WTC11 (cell line): ENCODE results near the gene MASP1. TPM values are rescaled to one million over a fixed set of nuclear protein-coding genes. Genes with fewer than 3 reads are reported as not detected.

Experiments
- ATAC-seq: fragments of 200-7000 bp; cut with Tn5 transposase; 2 replicates; pipeline ENCODE4 v1.10.0; 2021; ENCODE audit warnings: mild to moderate bottlenecking, moderate library complexity
- CTCF ChIA-PET: fragments of 300-600 bp; sonication (Branson Sonifier 250); formaldehyde crosslinking; loops from one replicate; lab custom pipeline; 2021; ENCODE audit warnings: antibody characterized with exemption; lab: Charles Lee
- POLR2A ChIA-PET: fragments of 350-600 bp; sonication (Branson Sonifier 250); formaldehyde crosslinking; loops from one replicate; lab custom pipeline; 2021; ENCODE audit warnings: antibody characterized with exemption; lab: Charles Lee
- DNase-seq: peaks from one replicate; pipeline ENCODE4 v3.0.0; 2021; ENCODE audit warnings: low spot score
- H3K27ac Mint-ChIP-seq: 2 replicates; pipeline ENCODE4 v1.8.0; 2021; ENCODE audit warnings: mixed read lengths
- H3K27me3 Mint-ChIP-seq: 2 replicates; pipeline ENCODE4 v1.8.0; 2021; ENCODE audit warnings: low read depth, mild to moderate bottlenecking, moderate library complexity, mixed read lengths
- H3K36me3 Mint-ChIP-seq: 2 replicates; pipeline ENCODE4 v1.8.0; 2021; ENCODE audit warnings: mixed read lengths
- H3K4me1 Mint-ChIP-seq: 2 replicates; pipeline ENCODE4 v1.8.0; 2022; ENCODE audit warnings: mixed read lengths
- H3K4me3 Mint-ChIP-seq: 2 replicates; pipeline ENCODE4 v1.8.0; 2021; ENCODE audit warnings: mild to moderate bottlenecking, moderate library complexity, mixed read lengths
- H3K9me3 Mint-ChIP-seq: 2 replicates; pipeline ENCODE4 v1.8.0; 2021; ENCODE audit warnings: mixed read lengths
- CREM ChIP-seq: sonication (generic); formaldehyde crosslinking; IDR thresholded peaks from 2 replicates; pipeline ENCODE4 v1.8.1; 2022; ENCODE audit warnings: mild to moderate bottlenecking, missing genetic modification reagents, moderate library complexity
- FOXK1 ChIP-seq: sonication (generic); formaldehyde crosslinking; IDR thresholded peaks from 2 replicates; pipeline ENCODE4 v1.8.0; 2022; ENCODE audit warnings: mild to moderate bottlenecking, moderate library complexity, missing genetic modification reagents
- NR3C1 ChIP-seq: sonication (generic); formaldehyde crosslinking; conservative IDR thresholded peaks from 2 replicates; pipeline ENCODE4 v1.8.1; 2023; ENCODE audit warnings: low read depth, mild to moderate bottlenecking, missing genetic modification reagents
- RELA ChIP-seq: sonication (generic); formaldehyde crosslinking; IDR thresholded peaks from 2 replicates; pipeline ENCODE4 v1.8.1; 2022; ENCODE audit warnings: missing genetic modification reagents, mild to moderate bottlenecking, borderline replicate concordance
- SMAD3 ChIP-seq: sonication (generic); formaldehyde crosslinking; IDR thresholded peaks from 2 replicates; pipeline ENCODE4 v1.8.0; 2022; ENCODE audit warnings: missing genetic modification reagents, mild to moderate bottlenecking, borderline replicate concordance
- SOX15 ChIP-seq: fragments of 250-450 bp; sonication (Bioruptor Pico); IDR thresholded peaks from 2 replicates; pipeline ENCODE4 v1.9.0; 2021; ENCODE audit warnings: mild to moderate bottlenecking
- TCF7 ChIP-seq: sonication (generic); formaldehyde crosslinking; IDR thresholded peaks from 2 replicates; pipeline ENCODE4 v1.8.0; 2022; ENCODE audit warnings: mild to moderate bottlenecking, low read depth, missing genetic modification reagents, moderate library complexity
- ZNF671 ChIP-seq: fragments of 250-450 bp; sonication (Bioruptor Pico); IDR thresholded peaks from 2 replicates; pipeline ENCODE4 v1.8.0; 2021; ENCODE audit warnings: mild to moderate bottlenecking
- total RNA-seq: library from RNA; stranded (reverse); gene quantifications from 3 replicates; pipeline ENCODE4 v1.2.3, GENCODE V29; 2021
- TF ChIP-seq, protein P1 (sequence below): sonication (generic); formaldehyde crosslinking; IDR thresholded peaks from 2 replicates; pipeline ENCODE4 v1.8.1; 2023; ENCODE audit warnings: mild to moderate bottlenecking, missing genetic modification reagents
- TF ChIP-seq, protein P2 (sequence below): sonication (generic); formaldehyde crosslinking; conservative IDR thresholded peaks from 2 replicates; pipeline ENCODE4 v1.8.1; 2023; ENCODE audit warnings: mild to moderate bottlenecking, low read depth, missing genetic modification reagents, moderate library complexity
- TF ChIP-seq, protein P3 (sequence below): fragments of 250-450 bp; sonication (Bioruptor Pico); IDR thresholded peaks from 2 replicates; pipeline ENCODE4 v2.1.2; 2022; ENCODE audit warnings: mild to moderate bottlenecking, moderate library complexity
- TF ChIP-seq, protein P4 (sequence below): sonication (generic); formaldehyde crosslinking; IDR thresholded peaks from 2 replicates; pipeline ENCODE4 v1.8.1; 2023; ENCODE audit warnings: mild to moderate bottlenecking, missing genetic modification reagents, moderate library complexity
- TF ChIP-seq, protein P5 (sequence below): fragments of 250-450 bp; sonication (Bioruptor Pico); IDR thresholded peaks from 2 replicates; pipeline ENCODE4 v1.9.0; 2021; ENCODE audit warnings: mild to moderate bottlenecking
- TF ChIP-seq, protein P6 (sequence below): sonication (generic); formaldehyde crosslinking; IDR thresholded peaks from 2 replicates; pipeline ENCODE4 v1.8.1; 2023; ENCODE audit warnings: mild to moderate bottlenecking, missing genetic modification reagents, moderate library complexity
- TF ChIP-seq, protein P7 (sequence below): fragments of 250-450 bp; sonication (Bioruptor Pico); IDR thresholded peaks from 2 replicates; pipeline ENCODE4 v1.8.0; 2021; ENCODE audit warnings: mild to moderate bottlenecking

Gene MASP1
- total RNA-seq, 1 experiment from 2014 or later, result 2.2 TPM

DNA sequence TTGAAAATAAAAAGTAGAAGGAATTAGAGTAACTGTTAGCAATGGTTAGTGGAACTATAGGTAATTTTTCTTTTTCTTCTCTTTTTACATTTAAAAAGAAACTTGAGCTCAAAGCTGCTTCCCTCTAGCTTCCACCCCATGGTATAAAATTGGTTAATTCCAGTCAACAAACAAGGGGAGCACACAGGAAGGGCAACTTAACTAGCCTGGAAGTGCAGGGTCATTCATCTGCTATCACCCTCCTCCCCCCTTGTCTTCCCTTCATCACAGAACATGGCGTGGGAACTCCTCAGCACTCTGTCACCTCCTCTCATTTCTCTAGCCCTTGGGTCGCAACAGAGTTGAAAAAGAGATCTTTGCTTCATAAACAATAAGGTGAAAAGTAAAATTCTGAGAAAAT, 20.0 kb downstream of the MASP1 start:
- Mint-ChIP-seq H3K9me3 (peaks cover 28% of the 10 kb centered on the region), H3K4me1 (peaks cover 34% of the 10 kb centered on the region), H3K36me3 (peaks cover 23% of the 10 kb centered on the region)
- POLR2A ChIA-PET, result no interaction called here
- TF ChIP-seq SOX15 (CRISPR knock-in tag) (no peak), CREM (CRISPR knock-in tag) (no peak), RELA (CRISPR knock-in tag) (no peak), ZNF671 (CRISPR knock-in tag) (no peak), NR3C1 (no peak), SMAD3 (CRISPR knock-in tag) (no peak)
- TF ChIP-seq, protein P1, sequence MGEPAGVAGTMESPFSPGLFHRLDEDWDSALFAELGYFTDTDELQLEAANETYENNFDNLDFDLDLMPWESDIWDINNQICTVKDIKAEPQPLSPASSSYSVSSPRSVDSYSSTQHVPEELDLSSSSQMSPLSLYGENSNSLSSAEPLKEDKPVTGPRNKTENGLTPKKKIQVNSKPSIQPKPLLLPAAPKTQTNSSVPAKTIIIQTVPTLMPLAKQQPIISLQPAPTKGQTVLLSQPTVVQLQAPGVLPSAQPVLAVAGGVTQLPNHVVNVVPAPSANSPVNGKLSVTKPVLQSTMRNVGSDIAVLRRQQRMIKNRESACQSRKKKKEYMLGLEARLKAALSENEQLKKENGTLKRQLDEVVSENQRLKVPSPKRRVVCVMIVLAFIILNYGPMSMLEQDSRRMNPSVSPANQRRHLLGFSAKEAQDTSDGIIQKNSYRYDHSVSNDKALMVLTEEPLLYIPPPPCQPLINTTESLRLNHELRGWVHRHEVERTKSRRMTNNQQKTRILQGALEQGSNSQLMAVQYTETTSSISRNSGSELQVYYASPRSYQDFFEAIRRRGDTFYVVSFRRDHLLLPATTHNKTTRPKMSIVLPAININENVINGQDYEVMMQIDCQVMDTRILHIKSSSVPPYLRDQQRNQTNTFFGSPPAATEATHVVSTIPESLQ, result no peak
- TF ChIP-seq, protein P2, sequence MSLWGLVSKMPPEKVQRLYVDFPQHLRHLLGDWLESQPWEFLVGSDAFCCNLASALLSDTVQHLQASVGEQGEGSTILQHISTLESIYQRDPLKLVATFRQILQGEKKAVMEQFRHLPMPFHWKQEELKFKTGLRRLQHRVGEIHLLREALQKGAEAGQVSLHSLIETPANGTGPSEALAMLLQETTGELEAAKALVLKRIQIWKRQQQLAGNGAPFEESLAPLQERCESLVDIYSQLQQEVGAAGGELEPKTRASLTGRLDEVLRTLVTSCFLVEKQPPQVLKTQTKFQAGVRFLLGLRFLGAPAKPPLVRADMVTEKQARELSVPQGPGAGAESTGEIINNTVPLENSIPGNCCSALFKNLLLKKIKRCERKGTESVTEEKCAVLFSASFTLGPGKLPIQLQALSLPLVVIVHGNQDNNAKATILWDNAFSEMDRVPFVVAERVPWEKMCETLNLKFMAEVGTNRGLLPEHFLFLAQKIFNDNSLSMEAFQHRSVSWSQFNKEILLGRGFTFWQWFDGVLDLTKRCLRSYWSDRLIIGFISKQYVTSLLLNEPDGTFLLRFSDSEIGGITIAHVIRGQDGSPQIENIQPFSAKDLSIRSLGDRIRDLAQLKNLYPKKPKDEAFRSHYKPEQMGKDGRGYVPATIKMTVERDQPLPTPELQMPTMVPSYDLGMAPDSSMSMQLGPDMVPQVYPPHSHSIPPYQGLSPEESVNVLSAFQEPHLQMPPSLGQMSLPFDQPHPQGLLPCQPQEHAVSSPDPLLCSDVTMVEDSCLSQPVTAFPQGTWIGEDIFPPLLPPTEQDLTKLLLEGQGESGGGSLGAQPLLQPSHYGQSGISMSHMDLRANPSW (CRISPR knock-in tag), result no peak
- TF ChIP-seq, protein P3, sequence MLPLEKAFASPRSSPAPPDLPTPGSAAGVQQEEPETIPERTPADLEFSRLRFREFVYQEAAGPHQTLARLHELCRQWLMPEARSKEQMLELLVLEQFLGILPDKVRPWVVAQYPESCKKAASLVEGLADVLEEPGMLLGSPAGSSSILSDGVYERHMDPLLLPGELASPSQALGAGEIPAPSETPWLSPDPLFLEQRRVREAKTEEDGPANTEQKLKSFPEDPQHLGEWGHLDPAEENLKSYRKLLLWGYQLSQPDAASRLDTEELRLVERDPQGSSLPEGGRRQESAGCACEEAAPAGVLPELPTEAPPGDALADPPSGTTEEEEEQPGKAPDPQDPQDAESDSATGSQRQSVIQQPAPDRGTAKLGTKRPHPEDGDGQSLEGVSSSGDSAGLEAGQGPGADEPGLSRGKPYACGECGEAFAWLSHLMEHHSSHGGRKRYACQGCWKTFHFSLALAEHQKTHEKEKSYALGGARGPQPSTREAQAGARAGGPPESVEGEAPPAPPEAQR (CRISPR knock-in tag), result no peak
- TF ChIP-seq, protein P4, sequence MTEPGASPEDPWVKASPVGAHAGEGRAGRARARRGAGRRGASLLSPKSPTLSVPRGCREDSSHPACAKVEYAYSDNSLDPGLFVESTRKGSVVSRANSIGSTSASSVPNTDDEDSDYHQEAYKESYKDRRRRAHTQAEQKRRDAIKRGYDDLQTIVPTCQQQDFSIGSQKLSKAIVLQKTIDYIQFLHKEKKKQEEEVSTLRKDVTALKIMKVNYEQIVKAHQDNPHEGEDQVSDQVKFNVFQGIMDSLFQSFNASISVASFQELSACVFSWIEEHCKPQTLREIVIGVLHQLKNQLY (CRISPR knock-in tag), result no peak
- TF ChIP-seq, all 79 proteins: peak for 0
- CTCF ChIA-PET, result interaction anchor here (1.0 kb wide), 1 partner anchor 51 kb away, joined by 3 read pairs; no protein-coding TSS in a partner anchor
- Mint-ChIP-seq H3K27me3 (peaks cover 2% of the 10 kb centered on the region; the same call in 1 of the 2 replicates), H3K4me3 (no peak overlapping the region), H3K27ac (0 out of 2 replicates have a peak overlapping the region, but pooled peaks have one; percentile 16)
- DNase-seq (no peak), ATAC-seq (no peak)

DNA sequence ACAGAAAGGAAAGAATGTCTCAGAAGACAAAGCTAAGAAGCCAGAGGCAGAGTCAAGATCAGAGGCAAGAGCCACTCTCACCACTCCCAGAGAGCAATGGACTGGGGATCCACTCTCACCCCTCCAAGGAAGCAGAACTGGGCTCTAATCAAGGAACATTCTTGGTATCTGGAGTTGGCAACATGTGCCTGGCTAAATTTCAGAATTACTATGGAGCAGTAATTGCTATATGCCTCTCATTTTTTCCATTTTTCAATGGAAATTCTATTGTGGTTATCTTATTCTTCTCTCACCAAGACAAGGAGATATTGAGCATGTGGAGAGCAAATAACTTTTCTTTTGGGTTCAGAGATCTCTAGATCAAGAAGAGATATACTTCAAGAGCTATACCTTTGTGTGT, 22.1 kb downstream of the MASP1 start:
- DNase-seq (no peak), ATAC-seq (no peak)
- ChIA-PET CTCF (no interaction called here), POLR2A (no interaction called here)
- Mint-ChIP-seq H3K9me3 (peaks cover 28% of the 10 kb centered on the region), H3K4me1 (peaks cover 19% of the 10 kb centered on the region), H3K27me3 (peaks cover 2% of the 10 kb centered on the region; the same call in 1 of the 2 replicates), H3K4me3 (no peak overlapping the region), H3K27ac (no peak overlapping the region), H3K36me3 (peaks cover 23% of the 10 kb centered on the region)
- no peak for TF ChIP-seq FOXK1 (CRISPR knock-in tag)
- TF ChIP-seq, protein P5, sequence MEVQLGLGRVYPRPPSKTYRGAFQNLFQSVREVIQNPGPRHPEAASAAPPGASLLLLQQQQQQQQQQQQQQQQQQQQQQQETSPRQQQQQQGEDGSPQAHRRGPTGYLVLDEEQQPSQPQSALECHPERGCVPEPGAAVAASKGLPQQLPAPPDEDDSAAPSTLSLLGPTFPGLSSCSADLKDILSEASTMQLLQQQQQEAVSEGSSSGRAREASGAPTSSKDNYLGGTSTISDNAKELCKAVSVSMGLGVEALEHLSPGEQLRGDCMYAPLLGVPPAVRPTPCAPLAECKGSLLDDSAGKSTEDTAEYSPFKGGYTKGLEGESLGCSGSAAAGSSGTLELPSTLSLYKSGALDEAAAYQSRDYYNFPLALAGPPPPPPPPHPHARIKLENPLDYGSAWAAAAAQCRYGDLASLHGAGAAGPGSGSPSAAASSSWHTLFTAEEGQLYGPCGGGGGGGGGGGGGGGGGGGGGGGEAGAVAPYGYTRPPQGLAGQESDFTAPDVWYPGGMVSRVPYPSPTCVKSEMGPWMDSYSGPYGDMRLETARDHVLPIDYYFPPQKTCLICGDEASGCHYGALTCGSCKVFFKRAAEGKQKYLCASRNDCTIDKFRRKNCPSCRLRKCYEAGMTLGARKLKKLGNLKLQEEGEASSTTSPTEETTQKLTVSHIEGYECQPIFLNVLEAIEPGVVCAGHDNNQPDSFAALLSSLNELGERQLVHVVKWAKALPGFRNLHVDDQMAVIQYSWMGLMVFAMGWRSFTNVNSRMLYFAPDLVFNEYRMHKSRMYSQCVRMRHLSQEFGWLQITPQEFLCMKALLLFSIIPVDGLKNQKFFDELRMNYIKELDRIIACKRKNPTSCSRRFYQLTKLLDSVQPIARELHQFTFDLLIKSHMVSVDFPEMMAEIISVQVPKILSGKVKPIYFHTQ (CRISPR knock-in tag), result no peak
- TF ChIP-seq, protein P1, result no peak
- TF ChIP-seq TCF7 (CRISPR knock-in tag), result no peak
- TF ChIP-seq, protein P6, sequence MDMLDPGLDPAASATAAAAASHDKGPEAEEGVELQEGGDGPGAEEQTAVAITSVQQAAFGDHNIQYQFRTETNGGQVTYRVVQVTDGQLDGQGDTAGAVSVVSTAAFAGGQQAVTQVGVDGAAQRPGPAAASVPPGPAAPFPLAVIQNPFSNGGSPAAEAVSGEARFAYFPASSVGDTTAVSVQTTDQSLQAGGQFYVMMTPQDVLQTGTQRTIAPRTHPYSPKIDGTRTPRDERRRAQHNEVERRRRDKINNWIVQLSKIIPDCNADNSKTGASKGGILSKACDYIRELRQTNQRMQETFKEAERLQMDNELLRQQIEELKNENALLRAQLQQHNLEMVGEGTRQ (CRISPR knock-in tag), result no peak
- TF ChIP-seq, protein P7, sequence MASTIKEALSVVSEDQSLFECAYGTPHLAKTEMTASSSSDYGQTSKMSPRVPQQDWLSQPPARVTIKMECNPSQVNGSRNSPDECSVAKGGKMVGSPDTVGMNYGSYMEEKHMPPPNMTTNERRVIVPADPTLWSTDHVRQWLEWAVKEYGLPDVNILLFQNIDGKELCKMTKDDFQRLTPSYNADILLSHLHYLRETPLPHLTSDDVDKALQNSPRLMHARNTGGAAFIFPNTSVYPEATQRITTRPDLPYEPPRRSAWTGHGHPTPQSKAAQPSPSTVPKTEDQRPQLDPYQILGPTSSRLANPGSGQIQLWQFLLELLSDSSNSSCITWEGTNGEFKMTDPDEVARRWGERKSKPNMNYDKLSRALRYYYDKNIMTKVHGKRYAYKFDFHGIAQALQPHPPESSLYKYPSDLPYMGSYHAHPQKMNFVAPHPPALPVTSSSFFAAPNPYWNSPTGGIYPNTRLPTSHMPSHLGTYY (CRISPR knock-in tag), result no peak
